GM21737 (cell line): Measurements from ENCODE around the gene RTN4R.

Source experiments
- ATAC-seq: cut with Tn5 transposase; IDR thresholded peaks from one replicate; pipeline ENCODE4 v1.9.1; 2021; ENCODE audit warnings: mild to moderate bottlenecking, moderate library complexity; ENCODE audit not compliant: unreplicated experiment

RTN4R gene

GRCh38 chr22:20243537-20244249 is 24.4 kb downstream of the RTN4R start:
- ATAC-seq = no peak

- ATAC-seq = no peak
Measured at GRCh38 chr22:20243176-20243536, 25.0 kb downstream of the RTN4R start.

DNA sequence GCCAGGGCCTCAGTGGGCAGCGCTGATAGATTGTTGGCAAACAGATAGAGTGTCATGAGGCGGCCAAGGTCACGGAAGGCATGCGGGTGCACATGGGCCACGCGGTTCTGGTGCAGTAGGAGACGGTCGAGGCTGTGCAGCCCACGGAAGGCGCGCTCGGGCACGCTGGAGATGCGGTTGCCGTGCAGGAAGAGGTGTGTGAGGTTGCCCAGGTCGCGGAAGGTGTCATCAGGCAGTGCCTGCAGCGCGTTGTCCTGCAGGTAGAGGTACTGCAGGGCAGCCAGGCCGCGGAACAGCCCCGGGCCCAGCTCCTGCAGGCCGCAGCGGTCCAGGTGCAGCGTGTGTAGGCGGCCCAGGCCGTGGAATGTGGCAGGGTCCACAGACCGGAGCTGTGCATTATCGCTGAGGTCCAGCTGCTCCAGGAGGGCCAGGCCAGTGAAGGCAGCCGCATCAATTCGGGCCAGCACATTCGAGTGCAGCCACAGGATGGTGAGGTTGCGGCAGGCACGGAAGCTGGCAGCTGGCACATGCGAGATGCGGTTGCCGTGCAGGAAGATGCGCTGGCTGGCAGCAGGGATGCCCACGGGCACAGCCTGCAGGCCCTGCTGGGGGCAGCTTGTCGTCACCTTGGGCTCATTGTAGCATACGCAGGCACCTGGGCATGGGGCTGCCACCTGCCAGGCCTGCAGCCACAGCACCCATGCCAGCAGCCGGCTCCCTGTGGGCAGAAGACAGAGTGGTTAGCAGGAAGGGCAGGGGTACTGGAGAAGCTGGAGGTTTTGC is 25.5 kb downstream of the RTN4R start:
- no peak for ATAC-seq

- ATAC-seq = no peak
Measured at GRCh38 chr22:20241579-20242392, 26.3 kb downstream of the RTN4R start.

DNA sequence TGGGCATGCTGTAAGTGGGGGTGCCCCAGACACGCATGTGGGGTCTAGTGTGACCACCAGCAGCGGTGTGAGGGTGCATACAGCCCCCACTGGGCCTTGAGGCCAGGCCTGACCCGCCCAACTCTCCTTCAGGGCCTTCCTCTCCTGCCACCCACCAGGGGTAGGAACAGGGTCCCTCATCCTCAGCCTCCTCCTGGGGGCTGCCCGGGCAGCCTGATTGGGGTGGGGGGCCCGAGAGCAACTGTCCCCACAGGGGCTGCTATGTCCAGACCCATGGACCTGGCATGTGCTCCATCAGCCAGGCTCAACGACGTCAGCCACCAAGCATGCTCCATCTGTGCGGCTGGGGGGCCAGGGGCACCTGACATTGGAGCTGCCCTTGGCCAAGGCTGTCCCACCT is 27.2 kb downstream of the RTN4R start:
- no peak for ATAC-seq

DNA sequence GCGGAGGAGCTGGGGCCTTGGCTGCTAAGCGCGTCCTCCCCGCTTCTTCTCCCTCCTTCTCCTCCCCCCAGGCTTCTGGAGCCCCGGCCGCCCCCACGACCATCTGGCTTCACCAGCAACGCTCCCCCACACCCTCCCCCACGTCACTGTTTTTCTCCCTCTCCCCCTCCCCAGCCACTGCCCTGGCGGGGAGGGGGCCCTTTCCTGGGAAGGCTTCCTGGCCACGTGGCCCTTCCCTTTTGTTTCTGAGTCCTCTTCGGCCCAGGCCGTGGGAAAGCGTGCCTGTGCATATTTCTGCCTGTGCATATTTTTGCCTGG is 27.7 kb downstream of the RTN4R start:
- no peak for ATAC-seq

DNA sequence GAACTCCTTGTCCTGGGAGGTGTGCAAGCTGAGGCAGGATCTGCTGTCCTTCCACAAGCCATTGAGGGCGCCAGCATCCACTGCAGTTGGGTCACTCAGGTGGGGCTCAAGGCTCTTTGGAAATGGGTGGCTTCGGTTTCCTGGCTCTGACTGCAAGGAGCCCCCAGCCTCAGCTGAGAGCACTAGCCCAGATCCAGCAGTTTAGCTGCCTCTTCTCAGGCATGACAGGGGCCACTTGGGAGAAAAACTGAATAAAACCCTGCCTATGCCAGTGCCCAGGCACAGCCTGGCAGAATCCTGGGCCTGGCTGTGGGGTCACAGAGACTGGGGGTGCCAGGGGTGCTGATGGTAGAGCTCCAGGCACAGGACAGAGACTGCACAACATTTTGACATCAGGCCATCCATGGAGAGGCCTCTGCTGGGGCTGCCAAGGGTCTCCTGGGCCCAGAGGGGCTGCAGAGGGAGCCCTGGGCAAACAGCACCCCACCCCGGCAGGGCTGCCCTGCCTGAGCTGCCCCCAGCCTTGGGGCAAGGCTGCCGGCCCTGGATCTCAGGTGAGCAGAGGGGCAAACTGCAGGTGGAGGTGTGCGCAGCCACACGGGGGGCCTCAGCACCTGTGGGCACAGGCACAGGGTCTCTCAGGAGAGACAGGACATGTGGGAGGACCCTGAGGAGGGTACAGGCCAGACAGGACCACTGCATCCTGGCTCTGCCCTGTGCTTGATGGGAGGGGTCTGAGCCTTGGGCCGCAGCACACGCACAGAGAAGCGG is 28.3 kb downstream of the RTN4R start:
- ATAC-seq = no peak

- ATAC-seq = no peak
Measured at GRCh38 chr22:20238901-20239675, 29.0 kb downstream of the RTN4R start.

- peak; percentile 59 for ATAC-seq
Measured at GRCh38 chr22:20238536-20238900, 29.6 kb downstream of the RTN4R start.

DNA sequence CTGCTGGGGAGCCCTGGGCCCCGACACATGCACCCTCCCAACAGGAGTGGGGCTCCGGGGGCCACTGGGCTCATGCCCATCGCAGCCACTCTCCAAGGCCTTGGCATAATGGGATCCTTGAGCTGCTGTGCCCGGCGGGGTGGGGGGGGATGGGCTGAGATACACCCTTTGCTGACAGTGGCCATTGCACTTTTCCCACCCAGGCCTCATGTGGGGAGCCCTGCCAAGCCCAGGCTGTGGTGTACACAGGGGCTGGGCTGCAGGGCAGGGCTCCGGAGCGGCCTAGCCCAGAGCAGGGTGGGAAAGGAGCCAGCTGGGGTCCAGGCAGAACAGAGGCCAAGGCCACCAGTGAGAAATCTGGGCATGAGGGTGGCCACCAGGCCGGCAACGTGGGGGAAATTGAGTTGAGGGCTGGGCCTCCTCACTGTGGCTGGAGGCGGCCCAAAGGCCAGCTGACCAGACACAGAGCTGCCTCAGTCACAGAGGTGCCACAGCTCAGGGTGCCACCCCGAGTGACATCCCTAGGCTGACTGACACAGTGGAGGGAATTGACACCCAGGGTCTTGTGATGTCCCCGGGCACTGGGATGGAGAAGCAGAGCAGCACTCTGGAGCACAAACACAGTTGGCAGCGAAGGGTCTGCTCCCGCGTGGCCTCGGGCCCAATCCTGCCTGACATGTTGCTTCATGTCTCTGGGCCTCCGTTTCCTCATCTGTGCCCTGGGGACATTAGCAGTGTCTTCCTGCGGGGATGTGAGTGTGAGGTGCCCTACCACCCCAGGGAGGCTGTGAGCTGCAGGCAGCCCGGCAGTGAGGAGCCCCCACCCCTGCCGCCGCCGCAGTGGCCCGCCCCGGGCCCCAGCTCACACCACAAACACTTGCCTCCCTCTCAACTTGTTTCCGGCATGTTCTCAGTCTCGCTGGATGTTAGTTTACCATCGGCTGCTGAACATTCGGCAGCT is 30.4 kb downstream of the RTN4R start:
- no peak for ATAC-seq

DNA sequence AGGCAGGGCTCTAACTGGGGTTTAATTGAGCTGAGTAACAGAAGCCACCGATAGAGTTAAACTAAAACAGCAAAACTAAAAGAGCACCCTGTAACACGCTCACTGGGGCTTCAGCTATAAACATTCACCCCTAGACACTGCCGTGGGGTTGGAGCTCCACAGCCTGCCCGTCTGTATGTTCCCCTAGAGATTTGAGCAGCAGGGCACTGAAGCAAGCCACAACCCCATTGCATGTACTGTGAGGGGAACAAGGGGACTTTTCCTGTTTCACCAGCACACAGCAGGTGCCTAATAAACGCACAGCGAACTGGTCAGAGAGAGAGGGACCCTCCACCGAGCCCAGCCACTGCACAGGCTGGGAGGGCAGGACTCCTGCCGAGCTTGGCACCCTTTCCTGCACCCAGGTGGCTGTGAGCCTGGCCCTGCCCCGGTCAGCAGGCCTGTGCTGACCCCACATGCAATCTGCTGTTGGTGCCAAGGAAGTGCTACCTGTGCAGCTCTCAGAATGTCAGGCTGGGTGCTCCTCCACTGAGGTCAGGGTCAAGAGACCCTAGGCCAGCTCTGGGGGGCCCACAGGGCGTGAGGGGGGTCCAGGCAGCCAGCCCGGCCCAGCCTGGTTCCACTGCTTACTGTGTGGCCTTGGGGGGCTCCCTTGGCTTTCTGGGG is 31.9 kb downstream of the RTN4R start:
- ATAC-seq = no peak

DNA sequence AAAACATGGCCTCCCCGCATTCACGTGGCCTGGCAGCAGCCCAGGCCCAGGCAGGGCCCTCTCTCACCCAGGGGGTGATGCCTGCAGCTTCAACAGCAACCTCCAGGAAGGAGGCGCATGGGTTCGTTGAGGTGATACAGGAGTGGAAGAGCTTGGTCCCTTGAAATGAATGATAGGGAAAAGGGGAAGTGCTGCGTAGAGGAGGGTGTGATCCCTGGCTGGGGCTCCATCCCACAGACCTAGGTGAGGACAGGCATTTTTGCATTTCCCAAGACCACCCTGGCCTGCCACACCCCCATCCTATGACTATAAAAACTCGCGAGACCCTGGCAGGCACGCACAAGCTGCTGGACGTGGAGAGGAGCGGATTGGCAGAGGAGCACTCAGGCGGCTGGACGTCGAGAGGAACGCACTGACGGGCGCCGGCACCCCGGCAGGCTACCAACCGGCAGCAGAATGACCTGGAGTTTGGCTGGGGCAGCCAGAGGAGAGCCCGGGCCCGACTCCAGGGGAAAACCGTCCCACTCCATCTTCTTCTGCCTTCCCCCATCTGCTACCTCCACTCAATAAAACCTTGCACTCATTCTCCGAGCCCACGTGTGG is 32.6 kb downstream of the RTN4R start:
- no peak for ATAC-seq

DNA sequence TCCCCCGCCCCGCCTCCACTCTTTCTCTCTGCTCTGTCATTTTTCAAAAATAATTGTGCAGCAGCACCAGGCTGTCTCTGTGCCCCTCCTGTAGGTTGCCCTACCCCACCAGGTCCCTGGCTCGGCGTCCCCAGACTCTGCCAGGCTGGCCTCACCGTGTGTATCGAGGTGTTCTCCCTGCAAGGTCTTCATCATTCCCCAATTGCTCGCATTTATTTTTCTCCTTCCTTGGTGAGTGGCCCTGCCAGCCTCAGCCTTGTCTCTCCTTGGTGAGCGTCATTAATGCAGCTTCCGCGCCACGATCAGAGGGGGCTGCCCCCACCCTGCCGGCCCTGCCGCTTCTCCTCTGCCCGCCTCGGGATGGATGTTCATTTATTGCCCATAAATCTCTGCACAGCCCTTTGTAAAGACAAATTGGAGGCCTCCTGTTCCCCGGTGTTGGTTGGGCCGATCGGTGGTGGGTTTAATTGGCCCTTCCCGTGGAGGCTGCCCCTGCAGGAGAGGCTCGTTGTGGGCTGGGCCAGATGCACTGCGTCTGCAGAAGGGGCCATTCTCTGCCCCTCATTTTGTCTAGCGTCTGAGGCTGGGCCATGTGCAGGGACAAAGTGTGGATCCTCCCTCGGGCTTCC is 33.2 kb downstream of the RTN4R start:
- no peak for ATAC-seq

GRCh38 chr22:20234314-20234682 is 33.8 kb downstream of the RTN4R start:
- ATAC-seq = no peak

DNA sequence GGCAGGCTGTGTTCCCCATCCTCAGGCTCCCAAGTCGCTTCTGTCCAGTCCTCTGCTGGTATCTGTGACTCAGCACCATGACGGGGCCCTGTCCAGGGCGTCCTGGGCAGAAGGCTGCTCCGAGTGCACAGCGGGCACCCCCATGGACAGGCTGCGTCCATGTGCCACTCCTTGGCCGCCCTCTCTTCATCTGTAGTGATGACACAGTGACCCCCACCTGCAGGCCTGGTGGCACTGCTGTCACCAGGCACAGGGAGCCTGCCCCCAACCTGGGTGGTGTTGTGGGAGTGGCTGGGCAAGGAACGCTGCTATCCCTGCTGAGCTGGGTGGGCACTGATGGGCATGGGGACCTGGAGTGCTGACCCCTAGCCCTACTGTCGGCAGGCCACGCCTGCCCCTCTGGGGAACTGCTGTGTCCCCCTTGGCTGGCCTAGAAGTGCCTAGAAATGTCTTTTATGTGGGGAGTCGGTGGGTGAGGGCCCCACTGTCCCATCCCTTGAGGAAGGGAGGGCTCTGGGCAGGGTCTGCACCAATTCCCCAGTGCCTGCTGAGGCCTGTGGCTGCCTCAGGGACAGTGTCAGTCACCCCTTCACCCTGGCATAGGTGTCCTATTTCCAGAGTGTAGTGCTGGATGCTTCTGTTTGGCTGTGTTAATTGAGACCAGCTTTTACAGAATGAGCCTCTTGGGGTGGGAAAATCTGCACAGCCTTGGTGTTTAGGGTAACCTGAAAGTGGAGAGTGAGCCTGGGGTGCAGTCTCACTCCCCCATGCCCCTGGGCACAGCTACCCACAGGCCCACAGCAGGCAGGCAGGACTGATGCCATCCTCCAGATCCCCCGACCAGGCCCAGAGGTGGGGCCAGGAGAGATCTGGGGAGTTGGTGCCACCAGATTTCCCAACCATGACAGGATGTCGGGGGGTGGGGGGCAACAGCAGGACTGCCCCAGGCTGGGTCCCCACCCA is 34.5 kb downstream of the RTN4R start:
- no peak for ATAC-seq

DNA sequence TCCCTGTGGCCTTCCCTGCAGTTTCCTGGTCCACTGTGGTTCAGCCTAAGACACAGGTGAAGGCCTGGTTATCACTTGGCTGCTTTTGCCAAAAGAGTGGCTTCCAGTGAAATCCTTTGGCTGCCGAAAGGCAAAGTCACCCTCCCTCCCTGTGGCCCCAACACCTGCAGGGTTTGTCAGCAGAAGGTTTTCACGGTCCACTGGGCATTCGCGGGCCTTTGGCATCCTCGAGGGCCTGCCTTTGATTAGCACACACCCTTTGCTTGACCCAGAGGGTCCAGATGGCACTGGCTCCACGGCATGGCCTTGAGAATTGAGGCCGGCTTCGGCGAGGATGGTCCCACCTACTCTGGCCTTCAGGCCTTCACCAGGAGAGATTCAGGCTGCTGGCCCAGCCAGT is 35.3 kb downstream of the RTN4R start:
- no peak for ATAC-seq

DNA sequence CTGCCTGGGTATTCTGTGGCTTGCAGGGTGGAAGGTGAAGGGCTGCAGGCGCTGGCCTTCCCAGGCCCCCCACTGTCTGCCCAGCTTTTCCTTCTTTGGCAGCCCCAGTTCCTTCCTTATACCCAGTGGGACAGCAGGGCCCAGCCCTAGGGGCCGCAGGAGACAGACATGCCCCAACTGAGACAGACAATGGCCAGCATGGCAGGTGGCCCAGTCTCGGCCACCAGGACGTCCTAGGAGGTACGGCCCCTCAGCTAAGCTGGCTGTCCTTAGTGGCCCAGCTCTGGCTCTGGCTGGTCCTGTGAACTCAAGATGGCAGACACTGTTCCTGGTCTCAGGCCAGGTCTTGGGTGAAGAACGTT is 35.9 kb downstream of the RTN4R start:
- no peak for ATAC-seq
